ENCODE results near the gene STRIP1. TPM values are rescaled to one million over a fixed set of nuclear protein-coding genes. Genes with fewer than 3 reads are reported as not detected.
A peak's percentile ranks its signal among the peaks of the same experiment; 100 is the strongest.

The STRIP1 gene
- total and polyA plus RNA-seq, 2 donors from 2014 or later, result 9.5 to 31.1 TPM

- Histone ChIP-seq H3K9ac (ENCODE audit: low read length in 3 of 3) (no peak overlapping the region), H3K4me3 (ENCODE audit: low read length in 3 of 3) (no peak overlapping the region), H3K36me3 (ENCODE audit: control insufficient read depth in 2 of 3, insufficient read depth in 3 of 3, low read length in 3 of 3) (no peaks in the 10 kb centered on the region), H3K27ac (ENCODE audit: low read depth in 2 of 2, low read length in 2 of 2) (no peak overlapping the region), H3K4me1 (ENCODE audit: control insufficient read depth in 2 of 3, insufficient read depth in 2 of 3, low read depth in 1 of 3, low read length in 3 of 3) (peaks cover 0 to 5% (median 0%) of the 10 kb centered on the region in 3 donors), H3K27me3 (ENCODE audit: control insufficient read depth, insufficient read depth, low read length) (peaks cover 44% of the 10 kb centered on the region), H3K9me3 (ENCODE audit: control insufficient read depth in 2 of 3, insufficient read depth in 1 of 3, low read length in 3 of 3) (no peaks in the 10 kb centered on the region)
- DNase-seq, result peak in 3 of 5 donors; percentile 59 to 71 (median 60)
- TF ChIP-seq CTCF (IDR thresholded peaks at IDR 0.05; ENCODE audit: borderline replicate concordance, extremely low read depth, insufficient read depth), result no peak
- FAIRE-seq, result no peak
- intact Hi-C loops (cut with DNase I), result no loop called here
Observed at GRCh38 chr1:110067893-110068645, 33.6 kb downstream of the STRIP1 start.

GRCh38 chr1:110068646-110069403 is 34.4 kb downstream of the STRIP1 start:
- Histone ChIP-seq H3K4me3 (ENCODE audit: low read length in 3 of 3) (no peak overlapping the region), H3K9me3 (ENCODE audit: control insufficient read depth in 2 of 3, insufficient read depth in 1 of 3, low read length in 3 of 3) (no peaks in the 10 kb centered on the region), H3K27me3 (ENCODE audit: control insufficient read depth, insufficient read depth, low read length) (peaks cover 48% of the 10 kb centered on the region), H3K9ac (ENCODE audit: low read length in 3 of 3) (no peak overlapping the region), H3K4me1 (ENCODE audit: control insufficient read depth in 2 of 3, insufficient read depth in 2 of 3, low read depth in 1 of 3, low read length in 3 of 3) (peaks cover 0 to 5% (median 0%) of the 10 kb centered on the region in 3 donors), H3K36me3 (ENCODE audit: control insufficient read depth in 2 of 3, insufficient read depth in 3 of 3, low read length in 3 of 3) (no peaks in the 10 kb centered on the region), H3K27ac (ENCODE audit: low read depth in 2 of 2, low read length in 2 of 2) (no peak overlapping the region)
- TF ChIP-seq CTCF (IDR thresholded peaks at IDR 0.05; ENCODE audit: borderline replicate concordance, extremely low read depth, insufficient read depth), result no peak
- intact Hi-C loops (cut with DNase I), result no loop called here
- FAIRE-seq (no peak), DNase-seq (peak in 3 of 5 donors; percentile 53 to 67 (median 64))

DNA sequence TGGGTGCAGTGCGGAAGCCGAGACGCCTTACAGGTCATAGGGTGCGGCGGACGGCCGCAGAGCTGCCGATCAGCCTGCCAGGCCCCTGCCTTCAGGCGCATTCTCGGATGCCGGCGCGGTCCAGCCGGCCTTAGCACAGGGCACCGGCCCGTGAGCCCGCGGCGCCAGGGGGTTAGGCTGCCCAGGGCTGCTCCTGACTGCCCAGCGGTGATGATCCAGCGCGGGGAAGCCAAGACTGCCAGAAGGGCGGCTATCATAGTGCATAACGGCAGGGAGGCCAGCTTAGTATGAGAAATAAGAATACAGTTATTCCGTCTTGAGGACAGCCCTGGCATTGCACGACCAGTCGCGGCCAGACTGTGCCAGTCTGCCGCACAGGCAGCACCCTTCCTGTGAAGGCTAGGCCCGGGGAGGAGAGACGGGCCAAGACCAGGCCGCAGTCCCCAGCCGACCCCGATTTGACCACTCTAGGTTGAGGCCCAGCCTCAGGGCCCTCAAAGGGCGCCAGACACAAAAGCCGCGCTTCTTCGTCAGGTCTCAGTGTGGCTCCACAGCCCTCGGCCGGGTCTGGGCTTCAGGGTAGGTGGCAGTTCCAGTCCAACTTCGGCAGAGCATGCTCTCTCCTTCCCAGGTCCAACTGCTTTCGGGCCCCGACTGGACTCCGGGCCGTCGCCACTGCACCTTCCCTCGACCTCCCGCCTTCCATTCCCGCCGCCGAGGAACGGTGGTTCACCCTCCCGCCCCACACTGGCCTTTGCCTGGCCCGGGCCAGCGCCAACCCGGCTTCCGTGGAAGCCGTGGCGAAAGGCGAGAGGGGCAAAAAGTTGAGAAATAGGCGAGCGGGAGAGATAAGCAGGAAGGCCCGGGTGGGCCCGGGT is 35.2 kb downstream of the STRIP1 start:
- intact Hi-C loops (cut with DNase I), result no loop called here
- Histone ChIP-seq H3K27ac (ENCODE audit: low read depth in 2 of 2, low read length in 2 of 2) (no peak overlapping the region), H3K36me3 (ENCODE audit: control insufficient read depth in 2 of 3, insufficient read depth in 3 of 3, low read length in 3 of 3) (no peaks in the 10 kb centered on the region), H3K4me1 (ENCODE audit: control insufficient read depth in 2 of 3, insufficient read depth in 2 of 3, low read depth in 1 of 3, low read length in 3 of 3) (peaks cover 0 to 5% (median 0%) of the 10 kb centered on the region in 3 donors), H3K9ac (ENCODE audit: low read length in 3 of 3) (no peak overlapping the region), H3K4me3 (ENCODE audit: low read length in 3 of 3) (no peak overlapping the region), H3K27me3 (ENCODE audit: control insufficient read depth, insufficient read depth, low read length) (peaks cover 53% of the 10 kb centered on the region), H3K9me3 (ENCODE audit: control insufficient read depth in 2 of 3, insufficient read depth in 1 of 3, low read length in 3 of 3) (no peaks in the 10 kb centered on the region)
- TF ChIP-seq CTCF (IDR thresholded peaks at IDR 0.05; ENCODE audit: borderline replicate concordance, extremely low read depth, insufficient read depth), result peak; percentile 2
- FAIRE-seq (no peak), DNase-seq (peak in 1 of 5 donors; percentile 27)
